ENCODE data around the gene NCKIPSD. TPM values are rescaled to one million over a fixed set of nuclear protein-coding genes. Genes with fewer than 3 reads are reported as not detected.
A peak's percentile ranks its signal among the peaks of the same experiment; 100 is the strongest.

The NCKIPSD gene
- total RNA-seq, 1 donor from 2014 or later, result 18.3 TPM

GRCh38 chr3:48686538-48687219, 964 bp upstream of the NCKIPSD start:
- H3K27ac Mint-ChIP-seq (ENCODE audit: unreplicated experiment), result no peak overlapping the region
- H2AFZ ChIP-seq (ENCODE audit: low read depth, low read length), result no peak overlapping the region
- H3K27me3 Mint-ChIP-seq (ENCODE audit: low read depth, unreplicated experiment), result no peaks in the 10 kb centered on the region
- H3K9me3 ChIP-seq (ENCODE audit: insufficient read depth, low read depth, low read length), result no peaks in the 10 kb centered on the region
- peak overlapping the region; percentile 88 for H3K4me2 ChIP-seq (ENCODE audit: low read length)
- H3K9ac ChIP-seq (ENCODE audit: low read length), result peak overlapping the region; percentile 87
- H3K79me2 ChIP-seq (ENCODE audit: insufficient read depth, low read length), result peaks cover 38% of the 10 kb centered on the region
- no peaks in the 10 kb centered on the region for H3K9me3 Mint-ChIP-seq (ENCODE audit: unreplicated experiment)
- H3K36me3 Mint-ChIP-seq (ENCODE audit: low read depth, unreplicated experiment), result peaks cover 19% of the 10 kb centered on the region
- H3K4me3 ChIP-seq (ENCODE audit: insufficient read depth, low read depth, low read length), result no peak overlapping the region
- H3K4me1 Mint-ChIP-seq (ENCODE audit: low read depth, unreplicated experiment), result peaks cover 17% of the 10 kb centered on the region
- H3K27me3 ChIP-seq (ENCODE audit: insufficient read depth, low read length), result no peaks in the 10 kb centered on the region
- DNase-seq (ENCODE audit: low read depth) (no peak), FAIRE-seq (no peak)
- TF ChIP-seq CTCF (IDR thresholded peaks at IDR 0.05; ENCODE audit: insufficient read depth, low read depth, low read length), result no peak
- no peak for TF ChIP-seq EZH2 (IDR thresholded peaks at IDR 0.05; ENCODE audit: insufficient read depth, low read length)
- H4K20me1 ChIP-seq (ENCODE audit: insufficient read depth, low read length), result peaks cover 66% of the 10 kb centered on the region
- peaks cover 29% of the 10 kb centered on the region for H3K4me1 ChIP-seq (ENCODE audit: insufficient read depth, low read length)
- H3K36me3 ChIP-seq (ENCODE audit: insufficient read depth, low read length), result peaks cover 41% of the 10 kb centered on the region
- peak overlapping the region; percentile 82 for H3K4me3 Mint-ChIP-seq (ENCODE audit: unreplicated experiment)
- no peak overlapping the region for H3K27ac ChIP-seq (ENCODE audit: low read depth, low read length)

GRCh38 chr3:48685293-48685602, 467 bp downstream of the NCKIPSD start:
- FAIRE-seq, result no peak
- H3K9me3 ChIP-seq (ENCODE audit: insufficient read depth, low read depth, low read length), result no peaks in the 10 kb centered on the region
- peaks cover 17% of the 10 kb centered on the region for H3K4me1 Mint-ChIP-seq (ENCODE audit: low read depth, unreplicated experiment)
- H3K79me2 ChIP-seq (ENCODE audit: insufficient read depth, low read length), result peaks cover 30% of the 10 kb centered on the region
- H3K27ac ChIP-seq (ENCODE audit: low read depth, low read length), result peak overlapping the region; percentile 49
- peak overlapping the region; percentile 87 for H3K9ac ChIP-seq (ENCODE audit: low read length)
- peak overlapping the region; percentile 85 for H3K4me3 ChIP-seq (ENCODE audit: insufficient read depth, low read depth, low read length)
- H3K27me3 Mint-ChIP-seq (ENCODE audit: low read depth, unreplicated experiment), result no peaks in the 10 kb centered on the region
- peaks cover 21% of the 10 kb centered on the region for H3K36me3 Mint-ChIP-seq (ENCODE audit: low read depth, unreplicated experiment)
- peak overlapping the region; percentile 86 for H3K4me3 Mint-ChIP-seq (ENCODE audit: unreplicated experiment)
- peak overlapping the region; percentile 88 for H3K4me2 ChIP-seq (ENCODE audit: low read length)
- peaks cover 39% of the 10 kb centered on the region for H3K36me3 ChIP-seq (ENCODE audit: insufficient read depth, low read length)
- H2AFZ ChIP-seq (ENCODE audit: low read depth, low read length), result peak overlapping the region; percentile 90
- H3K4me1 ChIP-seq (ENCODE audit: insufficient read depth, low read length), result peaks cover 29% of the 10 kb centered on the region
- peaks cover 55% of the 10 kb centered on the region for H4K20me1 ChIP-seq (ENCODE audit: insufficient read depth, low read length)
- H3K9me3 Mint-ChIP-seq (ENCODE audit: unreplicated experiment), result no peaks in the 10 kb centered on the region
- TF ChIP-seq EZH2 (IDR thresholded peaks at IDR 0.05; ENCODE audit: insufficient read depth, low read length), result no peak
- TF ChIP-seq CTCF (IDR thresholded peaks at IDR 0.05; ENCODE audit: insufficient read depth, low read depth, low read length), result no peak
- no peak overlapping the region for H3K27ac Mint-ChIP-seq (ENCODE audit: unreplicated experiment)
- H3K27me3 ChIP-seq (ENCODE audit: insufficient read depth, low read length), result no peaks in the 10 kb centered on the region
- no peak for DNase-seq (ENCODE audit: low read depth)

GRCh38 chr3:48684480-48685143, 1.1 kb downstream of the NCKIPSD start:
- Histone ChIP-seq H3K36me3 (ENCODE audit: insufficient read depth, low read length) (peaks cover 33% of the 10 kb centered on the region), H3K27ac (ENCODE audit: low read depth, low read length) (no peak overlapping the region), H3K9me3 (ENCODE audit: insufficient read depth, low read depth, low read length) (no peaks in the 10 kb centered on the region), H3K9ac (ENCODE audit: low read length) (no peak overlapping the region), H3K27me3 (ENCODE audit: insufficient read depth, low read length) (no peaks in the 10 kb centered on the region), H3K4me2 (ENCODE audit: low read length) (peak overlapping the region; percentile 88), H3K4me3 (ENCODE audit: insufficient read depth, low read depth, low read length) (no peak overlapping the region), H3K79me2 (ENCODE audit: insufficient read depth, low read length) (peaks cover 24% of the 10 kb centered on the region), H2AFZ (ENCODE audit: low read depth, low read length) (no peak overlapping the region), H3K4me1 (ENCODE audit: insufficient read depth, low read length) (peaks cover 29% of the 10 kb centered on the region), H4K20me1 (ENCODE audit: insufficient read depth, low read length) (peaks cover 49% of the 10 kb centered on the region)
- Mint-ChIP-seq H3K9me3 (ENCODE audit: unreplicated experiment) (no peaks in the 10 kb centered on the region), H3K4me1 (ENCODE audit: low read depth, unreplicated experiment) (peaks cover 17% of the 10 kb centered on the region), H3K27ac (ENCODE audit: unreplicated experiment) (peak overlapping the region; percentile 71), H3K4me3 (ENCODE audit: unreplicated experiment) (peak overlapping the region; percentile 86), H3K27me3 (ENCODE audit: low read depth, unreplicated experiment) (no peaks in the 10 kb centered on the region), H3K36me3 (ENCODE audit: low read depth, unreplicated experiment) (peaks cover 24% of the 10 kb centered on the region)
- no peak for FAIRE-seq
- no peak for DNase-seq (ENCODE audit: low read depth)
- TF ChIP-seq EZH2 (IDR thresholded peaks at IDR 0.05; ENCODE audit: insufficient read depth, low read length), result no peak
- no peak for TF ChIP-seq CTCF (IDR thresholded peaks at IDR 0.05; ENCODE audit: insufficient read depth, low read depth, low read length)

Measured in astrocyte (in vitro differentiated cells and primary cell).